ENCODE results near the gene NEBL.

NEBL gene

GRCh38 chr10:20771051-20771450 lies 126.1 kb downstream of the NEBL start:
- DNase-seq, result no peak

- no peak for DNase-seq
Observed at GRCh38 chr10:20769481-20769880, 127.6 kb downstream of the NEBL start.

GRCh38 chr10:20768843-20769242 lies 128.3 kb downstream of the NEBL start:
- no peak for DNase-seq

- no peak for DNase-seq
Observed at GRCh38 chr10:20767028-20767427, 130.1 kb downstream of the NEBL start.

GRCh38 chr10:20765066-20765465 lies 132.0 kb downstream of the NEBL start:
- DNase-seq, result no peak

- no peak for DNase-seq
Observed at GRCh38 chr10:20760460-20760859, 136.7 kb downstream of the NEBL start.

- no peak for DNase-seq
Observed at GRCh38 chr10:20748551-20748950, 148.6 kb downstream of the NEBL start.

GRCh38 chr10:20747782-20748181 lies 149.3 kb downstream of the NEBL start:
- DNase-seq, result no peak

- DNase-seq, result no peak
Observed at GRCh38 chr10:20746856-20747255, 150.3 kb downstream of the NEBL start.

GRCh38 chr10:20745556-20746375 lies 151.3 kb downstream of the NEBL start:
- no peak for DNase-seq

GRCh38 chr10:20744821-20745220 lies 152.3 kb downstream of the NEBL start:
- DNase-seq, result no peak

- no peak for DNase-seq
Observed at GRCh38 chr10:20743942-20744341, 153.2 kb downstream of the NEBL start.

GRCh38 chr10:20742737-20743541 lies 154.2 kb downstream of the NEBL start:
- no peak for DNase-seq

GRCh38 chr10:20740120-20740519 lies 157.0 kb downstream of the NEBL start:
- DNase-seq, result no peak

GRCh38 chr10:20737107-20737506 lies 160.0 kb downstream of the NEBL start:
- no peak for DNase-seq

All from COR-L47 (cell line).